T-helper 2 cell treated with Interferon-gamma antibody and Interleukin-4, amounts not matched to agents 5 μg/mL and 100 μg/mL, for 36 hours (primary cell): ENCODE measurements around the gene UBE2C.
"Not testable (repeated sequence)": the region's sequence is repeated elsewhere in the genome, so short reads cannot be mapped to it uniquely, and the experiment has no call there.

Experiments used
- DNase-seq: peaks from one replicate; pipeline ENCODE4 v3.0.0; 2021; ENCODE audit warnings: low spot score
- H3K27ac Mint-ChIP-seq: one replicate; pipeline ENCODE4 v1.8.0; 2021; ENCODE audit warnings: mild to moderate bottlenecking, mixed read lengths
- H3K27me3 Mint-ChIP-seq: one replicate; pipeline ENCODE4 v1.8.0; 2021; ENCODE audit warnings: low read depth, mixed read lengths
- H3K36me3 Mint-ChIP-seq: one replicate; pipeline ENCODE4 v1.8.0; 2021; ENCODE audit warnings: low read depth, mixed read lengths
- H3K4me1 Mint-ChIP-seq: one replicate; pipeline ENCODE4 v1.8.0; 2021; ENCODE audit warnings: low read depth, mixed read lengths
- H3K4me3 Mint-ChIP-seq: one replicate; pipeline ENCODE4 v1.8.0; 2022; ENCODE audit warnings: mild to moderate bottlenecking, moderate library complexity, mixed read lengths
- H3K9me3 Mint-ChIP-seq: one replicate; pipeline ENCODE4 v1.8.0; 2021; ENCODE audit warnings: mixed read lengths

Gene UBE2C

GRCh38 chr20:45812157-45813005 is at the start of gene UBE2C:
UBE2C (plus strand) TSS chr20:45812644; CDS start chr20:45812696, 52 bp downstream.
- Mint-ChIP-seq H3K36me3 (peaks cover 60% of the 10 kb centered on the region), H3K4me3 (peak within 1 kb of the TSS; percentile 98), H3K27ac (peak within 1 kb of the TSS; percentile 85), H3K9me3 (no peaks in the 10 kb centered on the region), H3K4me1 (peaks cover 26% of the 10 kb centered on the region), H3K27me3 (no peaks in the 10 kb centered on the region)
- peak; percentile 96 for DNase-seq

DNA sequence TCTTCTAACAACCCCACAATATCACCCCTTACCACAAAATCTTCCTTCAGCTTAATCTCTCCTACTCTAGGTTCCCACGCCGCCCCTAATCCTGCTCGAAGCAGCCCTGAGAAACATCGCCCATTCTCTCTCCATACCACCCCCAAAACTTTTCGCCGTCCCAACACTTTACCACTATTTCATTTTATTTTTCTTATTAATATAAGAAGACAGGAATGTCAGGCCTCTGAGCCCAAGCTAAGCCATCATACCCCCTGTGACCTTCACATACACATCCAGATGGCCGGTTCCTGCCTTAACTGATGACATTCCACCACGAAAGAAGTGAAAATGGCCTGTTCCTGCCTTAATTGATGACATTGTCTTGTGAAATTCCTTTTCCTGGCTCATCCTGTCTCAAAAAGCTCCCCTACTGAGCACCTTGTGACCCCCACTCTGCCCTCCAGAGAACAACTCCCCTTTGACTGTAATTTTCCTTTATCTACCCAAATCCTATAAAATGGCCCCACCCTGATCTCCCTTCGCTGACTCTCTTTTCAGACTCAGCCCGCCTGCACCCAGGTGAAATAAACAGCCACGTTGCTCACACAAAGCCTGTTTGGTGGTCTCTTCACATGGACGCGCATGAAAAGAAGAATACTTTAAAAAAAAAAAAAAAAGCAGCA is 47.7 kb upstream of the UBE2C start:
- not testable (repeated sequence) for H3K9me3 Mint-ChIP-seq, DNase-seq, H3K4me1 Mint-ChIP-seq, H3K27ac Mint-ChIP-seq, H3K36me3 Mint-ChIP-seq, H3K4me3 Mint-ChIP-seq
- peaks cover 15% of the 10 kb centered on the region for H3K27me3 Mint-ChIP-seq

- H3K36me3 Mint-ChIP-seq = no peaks in the 10 kb centered on the region
- no peak overlapping the region for H3K27ac Mint-ChIP-seq
- no peak for DNase-seq
- no peak overlapping the region for H3K4me3 Mint-ChIP-seq
- no peaks in the 10 kb centered on the region for H3K4me1 Mint-ChIP-seq
- H3K9me3 Mint-ChIP-seq = no peaks in the 10 kb centered on the region
- peaks cover 15% of the 10 kb centered on the region for H3K27me3 Mint-ChIP-seq
Measured at GRCh38 chr20:45765307-45765875, 47.1 kb upstream of the UBE2C start.

- no peaks in the 10 kb centered on the region for H3K36me3 Mint-ChIP-seq
- peaks cover 3% of the 10 kb centered on the region for H3K4me1 Mint-ChIP-seq
- no peaks in the 10 kb centered on the region for H3K9me3 Mint-ChIP-seq
- no peak overlapping the region for H3K4me3 Mint-ChIP-seq
- no peak overlapping the region for H3K27ac Mint-ChIP-seq
- peaks cover 14% of the 10 kb centered on the region for H3K27me3 Mint-ChIP-seq
- no peak for DNase-seq
Measured at GRCh38 chr20:45765980-45766379, 46.5 kb upstream of the UBE2C start.

DNA sequence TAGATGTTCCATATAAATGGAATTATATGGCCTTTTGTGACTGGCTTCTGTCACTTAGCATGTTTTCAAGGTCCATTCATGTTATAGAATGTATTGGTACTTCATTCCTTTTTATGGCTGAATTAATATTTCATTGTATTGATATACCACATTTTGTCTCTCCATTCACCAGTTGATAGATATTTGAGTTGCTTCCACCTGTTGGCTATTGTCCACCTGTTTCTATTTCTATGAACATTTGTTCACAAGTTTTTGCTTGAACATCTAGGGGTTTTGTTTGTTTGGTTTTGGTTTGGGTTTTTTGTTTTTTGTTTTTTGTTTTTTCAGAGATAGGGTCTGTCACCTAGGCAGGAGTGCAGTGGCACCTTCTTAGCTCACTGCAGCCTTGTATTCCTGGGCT is 44.0 kb upstream of the UBE2C start:
- DNase-seq = no peak
- Mint-ChIP-seq H3K4me1 (peaks cover 4% of the 10 kb centered on the region), H3K9me3 (no peaks in the 10 kb centered on the region), H3K4me3 (no peak overlapping the region), H3K27me3 (peaks cover 8% of the 10 kb centered on the region), H3K36me3 (no peaks in the 10 kb centered on the region), H3K27ac (no peak overlapping the region)

DNA sequence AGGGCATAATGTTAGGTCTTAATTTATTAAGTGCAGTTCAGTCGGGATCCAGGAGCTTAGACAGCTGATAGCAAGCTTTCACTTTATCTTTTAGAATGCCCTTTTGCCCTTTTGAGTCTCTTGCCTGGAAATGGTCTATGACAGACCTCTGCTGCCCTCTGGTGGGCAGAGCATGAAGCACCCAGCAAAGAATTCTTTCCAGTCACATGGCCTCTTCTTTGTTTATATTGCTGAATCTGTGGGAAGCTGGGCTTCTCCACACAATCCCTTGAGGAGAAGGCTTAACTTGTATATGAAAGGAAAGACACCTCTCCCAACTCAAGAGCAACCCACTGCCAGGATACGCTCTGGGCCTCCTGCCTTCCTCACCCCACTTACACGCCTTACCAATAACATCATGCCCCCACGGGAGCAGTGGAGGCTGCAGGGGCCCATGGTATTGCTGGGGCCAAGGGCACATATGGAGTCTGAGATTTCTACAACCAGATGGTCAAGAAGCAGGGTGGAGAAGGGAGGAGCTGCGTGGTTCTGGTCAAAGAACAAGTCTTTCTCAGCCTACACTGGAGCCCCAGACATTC is 41.2 kb upstream of the UBE2C start:
- Mint-ChIP-seq H3K4me1 (peaks cover 4% of the 10 kb centered on the region), H3K36me3 (no peaks in the 10 kb centered on the region), H3K27me3 (peaks cover 7% of the 10 kb centered on the region), H3K27ac (no peak overlapping the region), H3K4me3 (no peak overlapping the region), H3K9me3 (no peaks in the 10 kb centered on the region)
- DNase-seq = peak; percentile 68

- no peaks in the 10 kb centered on the region for H3K36me3 Mint-ChIP-seq
- H3K4me1 Mint-ChIP-seq = peaks cover 4% of the 10 kb centered on the region
- no peaks in the 10 kb centered on the region for H3K9me3 Mint-ChIP-seq
- H3K4me3 Mint-ChIP-seq = no peak overlapping the region
- peaks cover 7% of the 10 kb centered on the region for H3K27me3 Mint-ChIP-seq
- DNase-seq = no peak
- H3K27ac Mint-ChIP-seq = no peak overlapping the region
Measured at GRCh38 chr20:45772693-45773092, 39.8 kb upstream of the UBE2C start.

DNA sequence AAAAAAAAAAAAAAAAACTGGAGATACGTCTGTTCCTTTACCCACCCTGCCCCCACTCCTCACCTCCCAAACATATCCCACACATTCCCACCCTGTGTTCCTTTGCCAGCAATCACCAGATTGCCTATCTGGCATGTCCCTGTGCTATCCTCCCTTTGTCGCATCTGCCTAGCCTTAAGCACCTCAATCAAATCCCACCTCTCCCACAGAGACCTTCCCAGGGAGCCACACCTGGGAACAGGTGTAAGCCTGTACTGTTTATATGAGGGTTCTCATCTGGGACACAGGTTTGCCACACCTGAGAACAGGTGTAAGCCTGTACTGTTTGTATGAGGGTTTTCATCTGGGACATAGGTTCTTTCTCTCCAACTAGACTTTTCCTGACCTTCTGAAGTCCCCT is 37.5 kb upstream of the UBE2C start:
- no peaks in the 10 kb centered on the region for H3K9me3 Mint-ChIP-seq
- no peak overlapping the region for H3K4me3 Mint-ChIP-seq
- H3K27me3 Mint-ChIP-seq = peaks cover 3% of the 10 kb centered on the region
- DNase-seq = no peak
- no peak overlapping the region for H3K27ac Mint-ChIP-seq
- peaks cover 7% of the 10 kb centered on the region for H3K4me1 Mint-ChIP-seq
- no peaks in the 10 kb centered on the region for H3K36me3 Mint-ChIP-seq

GRCh38 chr20:45775411-45775810 is 37.0 kb upstream of the UBE2C start:
- Mint-ChIP-seq H3K27me3 (peaks cover 3% of the 10 kb centered on the region), H3K4me3 (no peak overlapping the region), H3K27ac (no peak overlapping the region), H3K36me3 (no peaks in the 10 kb centered on the region), H3K9me3 (no peaks in the 10 kb centered on the region), H3K4me1 (peaks cover 7% of the 10 kb centered on the region)
- DNase-seq = no peak

DNA sequence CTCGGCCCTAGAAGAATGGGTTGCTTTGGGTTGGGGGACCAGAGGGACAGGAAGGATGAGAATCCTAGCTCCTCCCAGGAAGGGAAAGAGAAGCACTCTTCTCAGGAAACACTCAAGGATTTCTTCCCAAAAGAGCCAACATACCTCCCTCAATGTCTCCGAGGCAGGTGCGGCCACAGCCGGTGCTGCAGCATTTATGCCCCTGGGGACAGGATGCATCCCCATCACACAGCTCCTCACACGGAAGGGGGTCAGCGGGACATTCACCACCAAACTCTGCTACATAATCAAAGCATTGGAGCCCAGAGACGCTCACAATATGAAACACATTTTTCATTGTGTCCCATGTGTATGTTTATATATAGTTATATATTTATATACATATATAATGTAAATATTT is 35.5 kb upstream of the UBE2C start:
- H3K27me3 Mint-ChIP-seq = peaks cover 3% of the 10 kb centered on the region
- no peaks in the 10 kb centered on the region for H3K9me3 Mint-ChIP-seq
- peaks cover 10% of the 10 kb centered on the region for H3K4me1 Mint-ChIP-seq
- H3K4me3 Mint-ChIP-seq = no peak overlapping the region
- H3K27ac Mint-ChIP-seq = no peak overlapping the region
- no peaks in the 10 kb centered on the region for H3K36me3 Mint-ChIP-seq
- DNase-seq = no peak

- H3K27ac Mint-ChIP-seq = no peak overlapping the region
- DNase-seq = peak; percentile 7
Measured at GRCh38 chr20:45779011-45779915, 33.2 kb upstream of the UBE2C start.

GRCh38 chr20:45780159-45780558 is 32.3 kb upstream of the UBE2C start:
- Mint-ChIP-seq H3K4me1 (peaks cover 15% of the 10 kb centered on the region), H3K9me3 (no peaks in the 10 kb centered on the region), H3K4me3 (no peak overlapping the region), H3K27ac (no peak overlapping the region), H3K27me3 (no peaks in the 10 kb centered on the region), H3K36me3 (no peaks in the 10 kb centered on the region)
- no peak for DNase-seq

More at GRCh38 chr20:45779011-45779915, 33.2 kb upstream of the UBE2C start:
- no peak overlapping the region for H3K4me3 Mint-ChIP-seq
- H3K27me3 Mint-ChIP-seq = peaks cover 3% of the 10 kb centered on the region
- H3K4me1 Mint-ChIP-seq = peaks cover 15% of the 10 kb centered on the region
- H3K9me3 Mint-ChIP-seq = no peaks in the 10 kb centered on the region
- no peaks in the 10 kb centered on the region for H3K36me3 Mint-ChIP-seq

DNA sequence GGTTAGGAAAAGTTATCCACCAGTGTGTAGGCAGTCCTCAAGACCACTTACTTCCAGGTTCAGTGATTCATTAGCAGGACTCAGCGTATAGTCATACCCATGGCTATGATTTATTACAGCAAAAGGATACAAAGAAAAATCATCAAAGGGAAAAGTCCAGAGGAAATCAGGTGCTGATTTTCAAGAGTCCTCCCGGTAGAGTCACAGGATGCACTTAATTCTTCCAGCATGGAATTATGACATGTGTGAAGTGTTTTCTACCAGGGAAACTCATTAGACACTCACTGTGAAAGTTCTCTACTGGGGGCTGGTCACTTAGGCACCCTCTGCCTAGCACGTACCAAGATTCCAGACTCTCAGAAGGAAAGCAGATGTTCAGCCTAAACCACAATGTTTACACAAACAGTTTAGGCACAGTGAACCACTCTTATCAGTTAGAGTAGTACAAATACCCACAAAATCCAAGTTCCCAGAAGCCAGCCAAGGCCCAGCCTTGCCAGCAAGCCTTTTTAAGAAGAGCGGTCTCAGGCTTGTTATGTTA is 31.0 kb upstream of the UBE2C start:
- peaks cover 15% of the 10 kb centered on the region for H3K4me1 Mint-ChIP-seq
- no peak for DNase-seq
- no peak overlapping the region for H3K27ac Mint-ChIP-seq
- no peaks in the 10 kb centered on the region for H3K27me3 Mint-ChIP-seq
- no peaks in the 10 kb centered on the region for H3K9me3 Mint-ChIP-seq
- H3K36me3 Mint-ChIP-seq = no peaks in the 10 kb centered on the region
- H3K4me3 Mint-ChIP-seq = no peak overlapping the region
